Measurements from ENCODE around the gene PDE2A.

DNA sequence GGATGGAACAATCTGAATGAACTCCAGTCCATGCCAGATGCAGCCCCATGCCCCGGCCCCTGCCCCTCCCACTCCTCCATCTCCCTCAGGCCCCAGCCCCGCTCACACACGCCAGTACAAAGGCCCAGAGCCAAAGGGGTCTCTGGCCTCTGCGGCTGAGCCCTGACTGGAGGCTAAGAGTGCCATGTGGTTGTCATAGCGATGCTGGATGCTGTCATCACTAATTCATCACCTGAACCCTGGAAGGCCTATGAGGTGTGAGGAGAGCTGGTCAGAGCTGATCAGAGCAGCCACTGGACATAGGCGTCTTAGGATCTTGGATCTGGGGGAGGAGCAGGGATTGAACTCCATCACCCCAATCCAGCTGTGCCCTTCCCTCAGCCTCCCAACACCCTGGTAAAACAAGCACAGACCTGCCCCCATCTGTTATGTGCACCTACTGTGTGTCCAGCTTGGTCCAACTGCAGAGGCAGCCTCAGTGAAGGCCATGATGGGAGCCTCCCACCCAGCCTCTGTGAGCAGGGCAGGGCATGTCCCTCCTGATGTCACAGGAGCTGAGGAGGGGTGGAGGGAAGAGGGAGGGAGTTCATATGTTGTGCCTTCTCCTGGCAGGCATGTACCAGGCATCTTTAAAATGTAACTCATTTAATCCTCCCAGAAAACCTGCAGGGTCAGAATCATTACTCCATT is 16.7 kb downstream of the PDE2A start:
- TF ChIP-seq, protein P1, sequence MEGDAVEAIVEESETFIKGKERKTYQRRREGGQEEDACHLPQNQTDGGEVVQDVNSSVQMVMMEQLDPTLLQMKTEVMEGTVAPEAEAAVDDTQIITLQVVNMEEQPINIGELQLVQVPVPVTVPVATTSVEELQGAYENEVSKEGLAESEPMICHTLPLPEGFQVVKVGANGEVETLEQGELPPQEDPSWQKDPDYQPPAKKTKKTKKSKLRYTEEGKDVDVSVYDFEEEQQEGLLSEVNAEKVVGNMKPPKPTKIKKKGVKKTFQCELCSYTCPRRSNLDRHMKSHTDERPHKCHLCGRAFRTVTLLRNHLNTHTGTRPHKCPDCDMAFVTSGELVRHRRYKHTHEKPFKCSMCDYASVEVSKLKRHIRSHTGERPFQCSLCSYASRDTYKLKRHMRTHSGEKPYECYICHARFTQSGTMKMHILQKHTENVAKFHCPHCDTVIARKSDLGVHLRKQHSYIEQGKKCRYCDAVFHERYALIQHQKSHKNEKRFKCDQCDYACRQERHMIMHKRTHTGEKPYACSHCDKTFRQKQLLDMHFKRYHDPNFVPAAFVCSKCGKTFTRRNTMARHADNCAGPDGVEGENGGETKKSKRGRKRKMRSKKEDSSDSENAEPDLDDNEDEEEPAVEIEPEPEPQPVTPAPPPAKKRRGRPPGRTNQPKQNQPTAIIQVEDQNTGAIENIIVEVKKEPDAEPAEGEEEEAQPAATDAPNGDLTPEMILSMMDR (IDR thresholded peaks at IDR 0.05; ENCODE audit: poor library complexity) = no peak
- no peak for TF ChIP-seq EZH2 (IDR thresholded peaks at IDR 0.05; ENCODE audit: borderline replicate concordance)
- TF ChIP-seq EZH2phosphoT487 (IDR thresholded peaks at IDR 0.05; ENCODE audit: low read depth, severe bottlenecking, unreplicated experiment) = no peak
